22Rv1 (cell line): Measurements from ENCODE around the gene OTOP2.

Source experiments
- CTCF ChIP-seq: fragments of 450-650 bp; IDR thresholded peaks from 2 replicates; pipeline ENCODE4 v1.5.1; 2017; ENCODE audit warnings: mild to moderate bottlenecking
- ZFX ChIP-seq: fragments of 450-650 bp; IDR thresholded peaks from 2 replicates; pipeline ENCODE4 v1.6.1; 2017; ENCODE audit warnings: antibody characterized with exemption, borderline replicate concordance

GRCh38 chr17:74977802-74978201 lies 53.7 kb downstream of the OTOP2 start:
- TF ChIP-seq CTCF: no peak
- no peak for TF ChIP-seq ZFX
